ENCODE data around the gene VEZT. TPM values are rescaled to one million over a fixed set of nuclear protein-coding genes. Genes with fewer than 3 reads are reported as not detected.
"Not testable (repeated sequence)": the region's sequence is repeated elsewhere in the genome, so short reads cannot be mapped to it uniquely, and the experiment has no call there.

VEZT gene
- total RNA-seq, 1 donor from 2014 or later, result 69.9 TPM

DNA sequence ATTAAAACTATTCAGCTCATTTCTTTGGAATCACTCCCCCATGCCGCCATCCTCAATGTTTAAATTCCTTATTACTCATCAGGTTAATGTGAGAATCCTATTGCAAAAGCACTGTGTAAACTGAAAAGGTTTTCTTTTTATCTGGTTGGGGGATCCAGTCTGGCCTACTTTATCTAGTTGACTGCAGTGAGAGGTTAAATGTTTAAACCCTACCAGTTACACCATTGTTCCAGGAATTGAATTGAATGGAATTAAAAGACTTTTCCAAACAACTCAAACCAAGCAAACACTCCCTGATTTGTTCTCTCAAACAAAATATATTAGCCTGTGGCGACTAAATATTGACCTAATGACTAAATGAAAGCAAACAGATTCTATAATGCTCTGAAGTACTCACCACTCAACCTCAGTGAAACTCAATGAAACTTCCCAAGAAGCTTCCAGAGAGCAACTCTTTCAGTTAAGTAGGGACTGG lies 100.5 kb downstream of the VEZT start:
- Histone ChIP-seq H3K36me3 (no peaks in the 10 kb centered on the region), H3K4me1 (peaks cover 11% of the 10 kb centered on the region), H3K27me3 (no peaks in the 10 kb centered on the region), H3K4me3 (no peak overlapping the region), H3K27ac (peak overlapping the region; percentile 77), H3K9me3 (no peaks in the 10 kb centered on the region)
- DNase-seq, result no peak
- intact Hi-C loops (cut with DNase I), result no loop called here
- TF ChIP-seq, protein P1, sequence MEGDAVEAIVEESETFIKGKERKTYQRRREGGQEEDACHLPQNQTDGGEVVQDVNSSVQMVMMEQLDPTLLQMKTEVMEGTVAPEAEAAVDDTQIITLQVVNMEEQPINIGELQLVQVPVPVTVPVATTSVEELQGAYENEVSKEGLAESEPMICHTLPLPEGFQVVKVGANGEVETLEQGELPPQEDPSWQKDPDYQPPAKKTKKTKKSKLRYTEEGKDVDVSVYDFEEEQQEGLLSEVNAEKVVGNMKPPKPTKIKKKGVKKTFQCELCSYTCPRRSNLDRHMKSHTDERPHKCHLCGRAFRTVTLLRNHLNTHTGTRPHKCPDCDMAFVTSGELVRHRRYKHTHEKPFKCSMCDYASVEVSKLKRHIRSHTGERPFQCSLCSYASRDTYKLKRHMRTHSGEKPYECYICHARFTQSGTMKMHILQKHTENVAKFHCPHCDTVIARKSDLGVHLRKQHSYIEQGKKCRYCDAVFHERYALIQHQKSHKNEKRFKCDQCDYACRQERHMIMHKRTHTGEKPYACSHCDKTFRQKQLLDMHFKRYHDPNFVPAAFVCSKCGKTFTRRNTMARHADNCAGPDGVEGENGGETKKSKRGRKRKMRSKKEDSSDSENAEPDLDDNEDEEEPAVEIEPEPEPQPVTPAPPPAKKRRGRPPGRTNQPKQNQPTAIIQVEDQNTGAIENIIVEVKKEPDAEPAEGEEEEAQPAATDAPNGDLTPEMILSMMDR (IDR thresholded peaks at IDR 0.05), result no peak
- peak; percentile 79 for ATAC-seq

DNA sequence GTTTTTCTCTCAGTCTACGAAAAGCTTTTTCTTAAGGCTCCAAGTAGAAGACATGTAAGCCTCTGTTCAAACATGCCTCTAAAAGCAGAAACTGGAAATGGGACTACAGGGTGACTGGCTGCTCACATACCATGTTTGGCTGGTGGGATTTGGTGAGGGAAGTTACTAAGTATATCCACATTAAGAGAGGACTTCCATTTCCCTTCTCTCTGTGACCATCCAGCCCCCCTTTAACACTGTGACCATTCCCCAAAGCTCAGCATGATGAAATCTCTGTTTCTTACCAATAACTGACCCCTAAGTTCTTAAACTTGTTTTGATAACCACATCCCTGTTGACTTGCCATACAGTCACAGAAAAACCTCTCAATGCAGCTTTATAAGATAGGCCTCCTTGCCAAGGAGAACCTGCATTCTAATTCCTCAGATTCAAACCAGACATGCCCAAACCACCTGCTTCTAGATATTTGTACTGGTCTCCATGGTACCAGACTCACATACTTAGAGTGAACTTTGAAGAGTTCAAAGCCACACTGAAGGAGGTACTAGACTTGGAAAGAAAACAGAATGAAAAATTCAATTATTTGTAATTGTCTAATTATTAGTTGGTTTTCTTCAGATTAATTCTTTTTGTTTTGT lies 102.2 kb downstream of the VEZT start:
- intact Hi-C loops (cut with DNase I), result no loop called here
- ATAC-seq, result peak; percentile 74

DNA sequence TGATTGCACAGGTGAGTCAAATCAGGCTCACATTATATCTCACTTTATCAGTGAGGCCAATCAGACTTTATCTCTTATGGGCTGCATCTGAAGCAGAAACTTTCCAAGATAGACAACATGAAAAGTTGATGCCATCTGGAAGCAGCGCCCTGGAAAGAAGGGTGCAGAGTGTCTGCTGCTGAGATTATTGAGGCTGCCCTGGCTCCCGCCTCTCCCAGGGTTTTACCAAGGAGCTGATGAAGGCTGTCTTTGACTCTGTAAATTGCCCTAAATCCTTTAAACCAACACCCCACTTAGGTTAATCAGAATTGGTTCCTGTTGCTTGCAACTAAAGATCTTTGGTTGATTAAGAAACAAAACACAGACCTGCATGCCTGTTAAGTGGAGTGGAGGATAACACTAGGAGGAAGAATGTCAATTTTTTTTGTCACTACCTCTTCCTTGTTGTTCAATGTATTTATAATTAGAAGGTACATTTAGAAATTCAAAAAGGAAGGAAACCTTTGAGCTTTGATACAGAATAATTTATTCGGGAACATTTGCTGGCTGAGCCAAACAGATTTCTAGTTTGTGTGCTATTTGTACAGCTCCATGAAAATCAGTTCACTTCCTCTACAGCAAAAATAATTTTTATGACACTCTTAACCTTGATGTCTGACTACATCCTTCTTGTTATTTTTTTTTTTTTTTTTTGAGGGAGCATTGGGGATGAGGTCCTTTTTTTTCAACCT lies 104.1 kb downstream of the VEZT start:
- TF ChIP-seq, protein P1 (IDR thresholded peaks at IDR 0.05), result no peak
- ATAC-seq (no peak), DNase-seq (no peak)
- Histone ChIP-seq H3K36me3 (no peaks in the 10 kb centered on the region), H3K9me3 (no peaks in the 10 kb centered on the region), H3K4me3 (no peak overlapping the region), H3K27ac (peak overlapping the region; percentile 6), H3K4me1 (peaks cover 11% of the 10 kb centered on the region), H3K27me3 (no peaks in the 10 kb centered on the region)
- intact Hi-C loops (cut with DNase I), result no loop called here

More for the DNA sequence above, 102.2 kb downstream of the VEZT start:
- H3K9me3 ChIP-seq, result no peaks in the 10 kb centered on the region
- H3K27me3 ChIP-seq, result no peaks in the 10 kb centered on the region
- H3K27ac ChIP-seq, result peak overlapping the region; percentile 53
- no peak for DNase-seq
- no peak overlapping the region for H3K4me3 ChIP-seq
- no peaks in the 10 kb centered on the region for H3K36me3 ChIP-seq
- peaks cover 11% of the 10 kb centered on the region for H3K4me1 ChIP-seq
- TF ChIP-seq, protein P1 (IDR thresholded peaks at IDR 0.05), result no peak

DNA sequence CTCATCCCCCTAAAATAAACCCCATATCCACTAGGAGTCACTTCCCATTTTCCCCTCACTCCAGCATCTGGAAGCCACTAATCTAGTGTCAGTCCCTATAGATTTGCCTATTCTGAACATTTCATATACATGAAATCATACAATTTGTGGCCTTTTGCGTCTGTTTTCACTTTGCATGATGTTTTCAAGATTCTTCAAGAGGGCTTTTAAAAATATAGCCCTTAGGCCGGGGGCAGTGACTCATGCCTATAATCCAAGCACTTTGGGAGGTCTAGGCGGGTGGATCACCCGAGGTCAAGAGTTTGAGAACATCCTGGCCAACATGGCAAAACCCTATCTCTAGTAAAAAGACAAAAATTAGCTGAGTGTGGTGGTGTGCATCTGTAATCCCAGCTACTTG lies 104.7 kb downstream of the VEZT start:
- TF ChIP-seq, protein P1 (IDR thresholded peaks at IDR 0.05), result no peak
- Histone ChIP-seq H3K27me3 (no peaks in the 10 kb centered on the region), H3K27ac (no peak overlapping the region), H3K9me3 (no peaks in the 10 kb centered on the region), H3K4me3 (no peak overlapping the region), H3K4me1 (peaks cover 11% of the 10 kb centered on the region), H3K36me3 (no peaks in the 10 kb centered on the region)
- ATAC-seq (no peak), DNase-seq (no peak)
- intact Hi-C loops (cut with DNase I), result no loop called here

DNA sequence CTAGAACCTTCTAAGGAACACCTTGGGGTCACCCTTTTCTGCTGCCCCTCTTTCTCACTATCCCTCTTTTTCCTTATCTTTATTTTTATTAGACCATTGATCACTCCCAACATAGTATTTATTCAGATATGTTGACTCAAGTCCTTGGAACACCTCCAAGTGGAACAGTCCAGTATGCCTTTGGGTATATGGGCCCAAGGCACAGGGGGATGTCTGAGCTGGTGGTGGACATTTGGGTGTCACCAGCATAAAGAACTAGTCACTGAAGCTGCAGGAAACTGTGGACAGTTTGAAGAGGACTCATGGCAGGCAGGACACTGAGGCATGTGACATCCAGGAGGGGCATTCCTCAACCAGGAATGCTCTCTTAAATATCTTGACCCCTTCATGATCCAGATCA lies 105.6 kb downstream of the VEZT start:
- Histone ChIP-seq H3K4me1 (peaks cover 11% of the 10 kb centered on the region), H3K36me3 (no peaks in the 10 kb centered on the region), H3K9me3 (no peaks in the 10 kb centered on the region), H3K27me3 (no peaks in the 10 kb centered on the region), H3K27ac (no peak overlapping the region), H3K4me3 (no peak overlapping the region)
- DNase-seq (no peak), ATAC-seq (no peak)
- TF ChIP-seq, protein P1 (IDR thresholded peaks at IDR 0.05), result no peak
- intact Hi-C loops (cut with DNase I), result no loop called here

DNA sequence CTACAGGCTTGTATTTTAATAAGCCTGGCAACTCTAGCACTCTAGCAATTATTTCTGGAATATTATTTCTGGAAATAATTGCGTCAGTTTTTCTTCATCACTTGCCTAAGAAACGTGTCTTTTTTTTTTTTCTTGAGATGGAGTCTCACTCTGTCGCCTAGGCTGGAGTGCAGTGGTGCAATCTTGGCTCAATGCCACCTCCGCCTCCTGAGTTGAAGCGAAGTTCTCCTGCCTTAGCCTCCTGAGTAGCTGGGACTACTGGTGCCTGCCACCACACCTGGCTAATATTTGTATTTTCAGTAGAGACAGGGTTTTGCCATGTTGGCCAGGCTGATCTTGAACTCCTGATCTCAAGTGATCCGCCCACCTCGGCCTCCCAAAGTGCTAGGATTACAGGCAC lies 106.6 kb downstream of the VEZT start:
- H3K27ac ChIP-seq; ATAC-seq; intact Hi-C loops (cut with DNase I); H3K4me3 ChIP-seq; H3K9me3 ChIP-seq; H3K27me3 ChIP-seq; H3K36me3 ChIP-seq: not testable (repeated sequence)
- peaks cover 11% of the 10 kb centered on the region for H3K4me1 ChIP-seq
- peak; percentile 69 for DNase-seq
